ENCODE results near the gene DNAJB8.

DNAJB8 gene

DNA sequence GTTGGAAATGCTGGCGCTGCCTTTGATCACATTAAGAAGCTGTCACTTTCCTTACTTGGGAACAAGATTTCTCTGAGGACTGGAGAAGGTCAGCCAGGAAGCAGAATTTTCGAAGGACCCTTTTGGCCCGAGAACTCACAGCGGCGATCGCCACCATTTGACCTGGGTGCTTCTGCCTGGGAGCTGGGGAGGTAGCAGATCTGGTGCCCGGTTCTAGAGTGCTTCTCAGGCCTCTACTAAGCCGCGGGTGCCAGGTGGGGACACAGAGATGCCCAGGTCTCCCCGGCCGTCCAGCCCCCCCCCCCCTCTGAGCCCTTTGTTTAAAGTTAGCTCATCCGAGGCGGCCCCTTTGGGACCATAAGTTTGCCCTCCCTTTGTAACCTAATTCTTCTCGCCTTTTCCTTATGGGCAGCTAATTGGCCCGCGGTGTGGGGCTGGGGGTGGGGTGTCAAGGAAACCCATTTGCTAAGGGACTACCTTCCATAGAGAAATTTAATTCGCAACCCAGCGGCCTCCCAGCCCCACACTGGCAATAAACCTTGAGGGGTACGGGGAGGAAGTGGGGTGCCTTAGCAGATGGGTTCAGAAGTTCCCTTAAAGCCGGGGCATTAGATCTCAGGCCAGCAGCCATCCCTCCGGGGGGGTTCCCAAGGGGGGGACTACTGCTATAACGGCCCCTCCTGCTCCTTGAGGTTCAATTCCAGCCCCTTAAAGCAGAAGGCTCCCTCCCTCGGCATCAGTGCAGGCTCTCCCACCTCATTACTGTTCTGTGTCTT is 24.4 kb upstream of the DNAJB8 start:
- TF ChIP-seq, protein P1, sequence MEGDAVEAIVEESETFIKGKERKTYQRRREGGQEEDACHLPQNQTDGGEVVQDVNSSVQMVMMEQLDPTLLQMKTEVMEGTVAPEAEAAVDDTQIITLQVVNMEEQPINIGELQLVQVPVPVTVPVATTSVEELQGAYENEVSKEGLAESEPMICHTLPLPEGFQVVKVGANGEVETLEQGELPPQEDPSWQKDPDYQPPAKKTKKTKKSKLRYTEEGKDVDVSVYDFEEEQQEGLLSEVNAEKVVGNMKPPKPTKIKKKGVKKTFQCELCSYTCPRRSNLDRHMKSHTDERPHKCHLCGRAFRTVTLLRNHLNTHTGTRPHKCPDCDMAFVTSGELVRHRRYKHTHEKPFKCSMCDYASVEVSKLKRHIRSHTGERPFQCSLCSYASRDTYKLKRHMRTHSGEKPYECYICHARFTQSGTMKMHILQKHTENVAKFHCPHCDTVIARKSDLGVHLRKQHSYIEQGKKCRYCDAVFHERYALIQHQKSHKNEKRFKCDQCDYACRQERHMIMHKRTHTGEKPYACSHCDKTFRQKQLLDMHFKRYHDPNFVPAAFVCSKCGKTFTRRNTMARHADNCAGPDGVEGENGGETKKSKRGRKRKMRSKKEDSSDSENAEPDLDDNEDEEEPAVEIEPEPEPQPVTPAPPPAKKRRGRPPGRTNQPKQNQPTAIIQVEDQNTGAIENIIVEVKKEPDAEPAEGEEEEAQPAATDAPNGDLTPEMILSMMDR (IDR thresholded peaks at IDR 0.05; ENCODE audit: borderline replicate concordance, extremely low read depth, low read length, poor library complexity, severe bottlenecking), result no peak
- no peak for TF ChIP-seq EZH2 (IDR thresholded peaks at IDR 0.05; ENCODE audit: borderline replicate concordance, low read depth, low read length, severe bottlenecking)
- no peaks in the 10 kb centered on the region for H3K79me2 ChIP-seq (ENCODE audit: insufficient read depth, low read length)
- peaks cover 7% of the 10 kb centered on the region for H3K4me1 ChIP-seq (ENCODE audit: insufficient read depth, low read length)
- H3K27ac ChIP-seq (ENCODE audit: low read length), result no peak overlapping the region
- peaks cover 20% of the 10 kb centered on the region for H3K27me3 ChIP-seq (ENCODE audit: insufficient read depth, low read length, poor library complexity)
- no peaks in the 10 kb centered on the region for H3K36me3 ChIP-seq (ENCODE audit: insufficient read depth, low read length)
- H4K20me1 ChIP-seq (ENCODE audit: insufficient read depth, low read length), result peaks cover 5% of the 10 kb centered on the region; the same call in 1 of the 2 replicates
- H2AFZ ChIP-seq (ENCODE audit: low read depth, low read length), result no peak overlapping the region
- DNase-seq (no peak), ATAC-seq (ENCODE audit: insufficient read depth, low read depth) (no peak)
- H3K9me3 ChIP-seq (ENCODE audit: insufficient read depth, low read length, severe bottlenecking), result no peaks in the 10 kb centered on the region
- H3K4me3 ChIP-seq (ENCODE audit: low read depth in 1 of 2, low read length in 2 of 2), result no peak overlapping the region
- H3K9ac ChIP-seq (ENCODE audit: low read depth, low read length), result no peak overlapping the region
- no peak overlapping the region for H3K4me2 ChIP-seq (ENCODE audit: insufficient read depth, low read length)

DNA sequence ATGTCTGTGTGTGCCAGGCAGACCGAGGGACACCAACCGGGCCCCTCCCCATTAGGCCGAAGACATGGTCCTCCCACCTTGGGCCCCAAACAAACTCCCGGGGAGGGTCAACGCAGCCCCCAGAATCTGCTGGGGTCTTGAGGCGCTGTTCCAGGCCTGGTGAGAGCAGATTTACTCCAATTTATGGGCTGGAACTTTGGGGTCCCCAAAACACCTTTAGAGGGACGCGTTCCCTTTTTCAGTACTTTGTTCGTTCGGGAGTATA is 23.9 kb upstream of the DNAJB8 start:
- H3K4me1 ChIP-seq (ENCODE audit: insufficient read depth, low read length), result peaks cover 7% of the 10 kb centered on the region
- no peaks in the 10 kb centered on the region for H3K79me2 ChIP-seq (ENCODE audit: insufficient read depth, low read length)
- peaks cover 25% of the 10 kb centered on the region for H3K27me3 ChIP-seq (ENCODE audit: insufficient read depth, low read length, poor library complexity)
- no peak overlapping the region for H3K4me2 ChIP-seq (ENCODE audit: insufficient read depth, low read length)
- no peaks in the 10 kb centered on the region for H3K9me3 ChIP-seq (ENCODE audit: insufficient read depth, low read length, severe bottlenecking)
- H3K4me3 ChIP-seq (ENCODE audit: low read depth in 1 of 2, low read length in 2 of 2), result no peak overlapping the region
- ATAC-seq (ENCODE audit: insufficient read depth, low read depth) (no peak), DNase-seq (no peak)
- TF ChIP-seq EZH2 (IDR thresholded peaks at IDR 0.05; ENCODE audit: borderline replicate concordance, low read depth, low read length, severe bottlenecking), result no peak
- TF ChIP-seq, protein P1 (IDR thresholded peaks at IDR 0.05; ENCODE audit: borderline replicate concordance, extremely low read depth, low read length, poor library complexity, severe bottlenecking), result no peak
- no peak overlapping the region for H2AFZ ChIP-seq (ENCODE audit: low read depth, low read length)
- no peaks in the 10 kb centered on the region for H3K36me3 ChIP-seq (ENCODE audit: insufficient read depth, low read length)
- no peak overlapping the region for H3K27ac ChIP-seq (ENCODE audit: low read length)
- H4K20me1 ChIP-seq (ENCODE audit: insufficient read depth, low read length), result peaks cover 5% of the 10 kb centered on the region
- no peak overlapping the region for H3K9ac ChIP-seq (ENCODE audit: low read depth, low read length)

DNA sequence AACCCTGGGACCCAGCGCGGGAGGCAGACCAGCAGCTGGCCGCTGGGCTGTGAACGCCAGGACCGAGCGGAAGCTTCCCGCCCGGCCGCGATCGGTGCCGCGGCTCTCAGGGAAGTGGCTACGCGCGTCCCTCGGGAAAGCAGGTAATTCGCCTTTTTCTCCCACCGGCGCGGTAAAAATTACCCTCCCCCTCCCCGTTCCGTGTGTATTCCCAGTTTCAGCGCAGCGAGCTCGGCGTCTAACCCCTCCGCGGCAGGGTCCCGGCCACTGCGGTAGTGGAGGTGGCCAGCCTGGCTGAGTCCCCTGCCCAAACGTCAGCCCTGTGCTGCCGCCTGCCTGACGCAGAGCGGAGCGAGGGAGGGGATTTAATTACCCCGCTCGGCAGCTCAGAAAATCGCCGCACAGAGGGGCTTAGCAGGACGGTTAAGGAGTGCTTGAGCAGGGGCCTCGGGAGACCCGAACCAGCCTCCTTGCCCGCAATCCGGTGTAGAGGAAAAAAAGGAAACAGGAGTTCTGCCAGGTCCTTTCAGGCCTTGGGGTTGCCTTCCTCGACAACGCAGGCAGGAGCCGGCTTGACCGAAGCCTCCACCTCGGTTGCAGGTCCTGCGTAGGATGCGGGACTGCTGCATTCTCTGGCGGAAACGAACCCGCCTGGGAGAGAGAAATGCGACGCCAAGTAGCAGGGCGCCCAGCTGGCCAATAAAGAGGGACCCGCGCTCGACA is 23.4 kb upstream of the DNAJB8 start:
- no peak overlapping the region for H3K4me2 ChIP-seq (ENCODE audit: insufficient read depth, low read length)
- no peak for DNase-seq
- H3K27me3 ChIP-seq (ENCODE audit: insufficient read depth, low read length, poor library complexity), result peaks cover 30% of the 10 kb centered on the region
- H3K4me3 ChIP-seq (ENCODE audit: low read depth in 1 of 2, low read length in 2 of 2), result no peak overlapping the region
- peaks cover 7% of the 10 kb centered on the region for H4K20me1 ChIP-seq (ENCODE audit: insufficient read depth, low read length)
- H3K9ac ChIP-seq (ENCODE audit: low read depth, low read length), result no peak overlapping the region
- H3K9me3 ChIP-seq (ENCODE audit: insufficient read depth, low read length, severe bottlenecking), result no peaks in the 10 kb centered on the region
- H3K4me1 ChIP-seq (ENCODE audit: insufficient read depth, low read length), result peaks cover 7% of the 10 kb centered on the region
- ATAC-seq (ENCODE audit: insufficient read depth, low read depth), result no peak
- no peak overlapping the region for H3K27ac ChIP-seq (ENCODE audit: low read length)
- H2AFZ ChIP-seq (ENCODE audit: low read depth, low read length), result no peak overlapping the region
- no peaks in the 10 kb centered on the region for H3K36me3 ChIP-seq (ENCODE audit: insufficient read depth, low read length)
- TF ChIP-seq, protein P1 (IDR thresholded peaks at IDR 0.05; ENCODE audit: borderline replicate concordance, extremely low read depth, low read length, poor library complexity, severe bottlenecking), result no peak
- TF ChIP-seq EZH2 (IDR thresholded peaks at IDR 0.05; ENCODE audit: borderline replicate concordance, low read depth, low read length, severe bottlenecking), result no peak
- H3K79me2 ChIP-seq (ENCODE audit: insufficient read depth, low read length), result no peaks in the 10 kb centered on the region

Measured in DND-41 (cell line).